COLO668 (cell line): ENCODE measurements around the gene FHOD3.
A peak's percentile ranks its signal among the peaks of the same experiment; 100 is the strongest.
"Not testable (repeated sequence)": the region's sequence is repeated elsewhere in the genome, so short reads cannot be mapped to it uniquely, and the experiment has no call there.

ENCODE experiments used
- DNase-seq: peaks from one replicate; lab custom pipeline; 2025; ENCODE audit not compliant: unreplicated experiment; lab: John Stamatoyannopoulos, UW

Gene FHOD3

DNA sequence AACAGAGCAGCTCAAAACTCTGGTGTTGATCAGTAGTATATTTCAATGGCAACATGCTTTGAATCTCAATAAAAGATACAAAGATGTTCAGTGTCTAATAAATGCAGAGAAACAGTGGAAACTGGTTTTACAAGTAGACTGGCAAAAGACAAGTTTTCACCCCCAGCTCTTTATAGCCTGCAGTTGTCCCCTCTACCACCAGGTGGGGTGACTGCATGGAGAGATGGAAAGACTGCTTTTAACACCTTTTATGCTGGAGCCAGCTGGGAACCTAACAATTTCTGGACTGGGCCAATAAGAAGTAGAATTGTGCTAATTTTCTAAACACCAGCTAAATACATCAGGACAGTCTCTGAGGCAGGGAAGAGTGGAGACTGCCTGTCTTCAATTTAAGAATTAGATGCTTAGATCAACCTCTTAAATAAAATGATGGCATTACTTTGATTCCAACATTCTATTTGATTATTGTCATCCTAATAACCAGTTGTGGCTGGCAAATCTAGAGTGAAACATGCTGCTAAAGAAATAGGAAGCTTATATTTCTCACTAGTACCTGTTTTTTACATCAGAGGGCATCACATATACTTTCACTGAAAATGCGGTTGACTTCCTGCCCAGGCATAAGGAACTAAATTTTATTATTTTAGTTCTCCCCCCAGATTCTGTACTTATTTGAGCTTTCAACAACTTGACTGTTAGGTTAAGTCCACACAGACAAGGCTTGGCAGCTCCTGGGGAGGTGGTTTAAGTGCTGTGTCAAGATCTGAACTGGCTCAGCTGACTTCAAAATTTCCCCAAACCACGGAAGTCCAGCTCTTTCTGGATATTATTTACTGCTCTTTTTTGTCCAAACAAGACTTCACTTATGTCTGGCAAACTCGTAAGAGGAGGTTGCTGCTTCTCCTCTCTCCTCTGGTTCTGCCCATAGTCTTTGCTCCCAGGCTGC is 390.8 kb downstream of the FHOD3 start:
- DNase-seq: peak; percentile 74

DNA sequence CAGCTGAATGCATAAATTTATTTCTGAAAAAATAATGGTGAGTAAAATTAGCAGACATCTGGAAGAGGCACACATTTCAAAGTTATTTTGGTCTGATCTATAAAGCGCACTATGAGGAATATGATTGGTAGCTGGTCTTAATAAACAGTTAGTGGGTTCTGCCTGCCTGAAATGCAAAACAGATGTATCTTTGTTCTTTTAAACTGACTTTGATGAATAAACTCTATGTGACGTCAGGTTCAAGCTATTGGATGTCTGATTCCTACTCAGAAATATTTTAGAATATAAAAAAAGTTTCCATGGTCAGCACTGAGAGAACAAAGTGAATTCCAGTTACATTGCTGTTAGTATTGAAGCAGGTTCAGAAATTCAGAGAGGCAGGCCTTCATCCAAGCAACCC is 394.9 kb downstream of the FHOD3 start:
- no peak for DNase-seq

DNA sequence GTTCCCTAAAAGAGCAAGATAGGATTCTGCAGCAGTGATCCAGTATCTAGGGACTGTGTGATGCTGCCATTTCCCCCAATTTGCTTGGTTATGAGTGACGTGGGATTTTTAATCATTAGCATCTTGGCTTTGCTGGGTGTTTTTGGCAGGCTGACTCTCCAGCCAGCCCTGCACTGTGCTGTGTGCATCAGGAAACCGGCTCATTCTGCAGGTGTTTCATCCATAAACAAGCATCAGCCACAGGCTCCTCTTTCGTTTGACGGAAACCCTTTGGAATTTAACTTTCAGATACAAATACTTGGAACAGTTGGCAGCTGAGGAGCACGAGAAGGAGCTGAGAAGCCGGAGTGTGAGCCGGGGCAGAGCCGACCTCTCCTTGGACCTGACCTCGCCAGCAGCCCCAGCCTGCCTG is 395.4 kb downstream of the FHOD3 start:
- no peak for DNase-seq

DNA sequence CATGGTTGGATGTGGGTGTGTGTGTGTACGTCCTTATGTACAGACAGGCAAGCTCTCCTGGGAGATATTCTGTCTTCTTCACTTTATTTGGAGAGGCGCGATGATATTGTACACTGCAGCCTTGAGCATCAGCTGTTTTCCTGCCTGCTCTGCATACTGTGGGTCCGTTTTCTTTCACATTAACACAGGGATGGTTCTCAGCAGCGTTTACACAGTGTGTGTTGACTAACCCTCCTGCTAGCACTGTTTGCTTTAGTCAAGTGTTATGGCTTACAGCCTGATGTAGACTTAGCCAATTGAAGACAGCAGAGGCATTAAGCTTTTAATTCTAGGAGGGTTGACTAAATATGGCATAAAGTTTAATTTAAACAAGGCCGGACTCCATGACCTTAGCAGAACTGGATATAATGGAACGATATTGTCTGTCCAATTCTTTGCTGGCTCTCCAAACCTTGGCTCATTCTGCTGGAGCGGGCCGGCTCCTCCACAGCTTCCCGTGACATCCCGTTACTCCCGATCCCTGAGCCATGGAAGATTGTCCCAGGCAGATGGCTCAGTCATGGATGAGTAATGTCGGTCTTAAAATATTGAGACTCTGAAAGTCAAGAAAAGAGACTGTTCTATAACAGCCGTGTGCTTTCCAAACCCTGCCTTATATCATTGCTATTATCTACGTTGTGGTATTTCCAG is 396.6 kb downstream of the FHOD3 start:
- peak; percentile 66 for DNase-seq

DNA sequence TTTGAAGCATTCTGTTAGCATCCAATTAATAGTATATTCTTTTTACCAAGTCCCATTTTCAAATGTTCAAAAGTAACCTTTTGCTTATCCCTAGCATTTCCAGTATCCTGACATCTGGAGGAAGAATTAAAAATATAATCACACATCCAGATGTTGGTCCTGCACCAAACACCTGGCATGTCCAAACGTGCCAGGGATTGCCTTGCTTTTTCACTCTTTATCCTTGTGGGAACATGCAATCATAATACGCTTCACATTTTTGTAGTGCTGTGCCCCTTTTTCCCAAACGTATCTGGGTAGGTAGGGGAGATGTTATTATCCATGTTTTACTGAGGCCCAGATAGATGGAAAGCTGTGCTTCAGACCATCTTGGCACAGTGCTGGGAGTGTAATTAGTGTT is 398.3 kb downstream of the FHOD3 start:
- DNase-seq: no peak

DNA sequence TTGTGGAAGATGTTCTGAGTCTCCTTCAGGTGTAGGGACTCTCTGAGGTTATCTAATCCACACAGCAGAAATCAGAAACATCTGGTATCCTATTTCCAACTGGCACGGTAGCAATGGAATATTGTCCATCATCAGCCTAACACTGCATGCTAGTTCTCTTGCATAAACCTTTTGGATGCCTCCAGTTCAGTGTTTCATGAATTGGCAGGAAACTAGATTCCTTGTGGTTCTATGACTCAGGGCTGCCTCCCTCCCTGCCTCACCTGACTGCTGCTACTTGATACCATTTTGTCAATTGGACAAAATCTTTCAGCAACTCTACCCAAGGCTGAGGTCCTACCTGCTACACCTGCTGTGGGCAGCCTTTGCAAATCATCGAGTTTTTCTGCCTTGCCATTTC is 400.4 kb downstream of the FHOD3 start:
- no peak for DNase-seq

DNA sequence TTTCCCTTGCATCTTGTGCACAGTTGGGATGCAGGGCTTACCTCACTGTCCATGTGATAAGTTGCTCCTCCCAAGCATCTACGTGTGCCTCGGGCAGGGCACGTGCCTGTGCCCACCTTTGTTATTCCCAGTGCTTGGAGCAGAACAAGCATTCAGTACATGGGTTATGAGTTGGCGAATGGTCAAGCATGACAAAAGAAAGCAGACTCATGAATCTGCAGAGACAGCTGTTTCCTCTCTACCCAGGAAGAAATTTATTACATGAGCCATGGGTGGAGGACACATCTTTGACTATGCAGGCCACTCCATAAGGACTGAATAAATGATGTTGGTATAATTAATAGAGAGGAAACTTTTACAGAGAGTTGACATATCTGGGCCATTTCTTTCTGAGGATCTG is 403.4 kb downstream of the FHOD3 start:
- no peak for DNase-seq

DNA sequence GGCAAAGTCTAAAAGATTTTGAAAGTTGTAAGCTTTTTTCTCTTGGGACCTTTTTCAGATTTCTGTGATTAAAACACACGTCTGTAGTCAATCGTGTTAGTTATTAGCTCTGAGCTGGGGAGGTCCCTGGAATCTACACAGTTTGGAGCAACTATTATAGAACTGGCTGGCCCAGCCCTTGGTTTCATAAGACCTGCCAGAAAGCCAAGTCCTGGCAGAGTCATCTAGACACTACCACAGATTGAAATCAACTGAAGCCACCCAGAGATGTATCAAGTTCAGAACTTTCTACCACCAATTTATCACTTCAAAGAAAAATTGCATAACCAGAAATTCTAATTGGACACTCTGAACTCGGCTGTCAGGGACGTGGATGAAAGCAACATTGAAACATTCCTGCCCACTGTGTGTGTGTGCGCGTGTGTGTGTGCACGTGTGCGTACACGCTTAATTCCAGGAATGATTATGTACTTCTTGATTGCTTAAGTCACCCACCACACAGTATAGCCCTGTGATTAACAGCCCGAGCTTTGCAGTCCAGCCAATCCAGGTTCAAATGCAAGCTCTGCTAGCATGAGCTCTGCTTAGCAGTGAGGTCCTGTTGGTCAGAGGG is 405.0 kb downstream of the FHOD3 start:
- DNase-seq: no peak

DNA sequence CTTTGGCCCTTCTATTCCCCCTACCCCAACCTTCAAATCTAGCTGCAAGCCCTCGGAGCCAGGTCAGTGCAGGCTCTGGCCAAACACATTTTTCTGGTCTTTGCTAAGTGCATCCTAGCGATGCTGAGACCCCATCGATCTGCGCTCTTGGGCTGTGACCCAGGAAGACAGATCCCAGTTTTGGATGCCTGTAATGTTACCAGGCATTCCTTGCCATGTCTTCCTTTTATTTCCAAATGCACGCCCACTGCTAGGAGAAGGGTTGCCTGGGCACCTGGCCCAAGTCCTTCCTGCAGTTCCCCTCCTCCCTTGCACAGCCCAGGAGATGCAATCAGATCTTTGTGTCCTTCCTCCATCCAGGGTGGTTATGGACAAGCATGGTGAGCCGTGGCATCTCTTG is 406.6 kb downstream of the FHOD3 start:
- no peak for DNase-seq

DNA sequence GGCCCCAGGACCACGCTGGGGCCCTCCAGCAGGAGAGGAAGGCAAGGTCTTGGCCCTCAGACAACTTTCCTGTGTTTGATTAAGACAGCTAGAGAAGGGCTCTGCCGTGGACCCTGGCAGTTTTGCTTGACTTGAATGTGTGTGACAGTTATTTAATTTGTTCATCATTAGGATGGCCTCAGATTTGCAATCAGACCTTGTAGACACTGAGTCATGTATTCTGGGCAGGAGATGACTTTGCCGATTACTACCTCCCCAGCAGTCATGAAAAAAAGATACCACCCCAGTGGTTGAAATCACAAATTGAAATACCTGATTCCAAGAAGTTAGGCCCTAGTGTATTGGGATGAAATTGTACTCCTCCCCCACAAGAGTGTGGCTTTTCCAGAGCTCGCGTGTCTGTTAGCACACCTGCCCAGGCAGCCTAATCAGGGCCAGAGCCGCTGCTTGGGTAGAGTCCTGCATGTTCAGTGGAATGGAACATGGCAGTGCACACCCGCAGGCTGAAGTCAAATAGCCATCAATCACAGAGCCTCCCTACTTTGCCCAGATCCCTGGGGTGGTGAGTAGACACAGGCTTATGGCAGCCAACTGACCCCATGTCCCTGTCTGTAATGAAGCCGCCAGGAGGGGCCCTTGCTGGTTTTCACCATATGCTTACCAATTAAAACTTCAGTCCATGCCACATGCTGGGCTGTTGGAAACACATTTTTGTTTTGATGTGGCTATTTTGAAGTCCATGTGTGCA is 408.8 kb downstream of the FHOD3 start:
- DNase-seq: peak; percentile 50

DNA sequence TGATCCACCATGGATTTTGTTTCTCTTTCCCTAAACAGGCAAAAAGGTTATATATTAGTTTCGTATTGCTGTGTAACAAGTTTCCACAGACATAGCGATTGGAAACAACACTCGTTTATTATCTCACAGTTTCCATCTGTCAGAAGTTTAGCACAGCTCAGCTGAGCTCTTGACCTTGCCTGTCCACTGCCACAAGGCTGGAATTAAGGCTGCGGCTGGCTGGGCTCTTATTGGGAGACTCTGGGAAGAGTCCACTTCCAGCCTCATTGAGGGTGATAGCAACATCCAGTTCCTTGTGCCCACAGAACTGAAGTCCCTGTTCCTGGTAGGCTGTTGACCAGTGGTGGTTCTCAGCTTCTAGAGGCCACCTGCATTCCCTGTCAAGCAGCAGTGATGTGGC is 410.9 kb downstream of the FHOD3 start:
- DNase-seq: no peak

DNA sequence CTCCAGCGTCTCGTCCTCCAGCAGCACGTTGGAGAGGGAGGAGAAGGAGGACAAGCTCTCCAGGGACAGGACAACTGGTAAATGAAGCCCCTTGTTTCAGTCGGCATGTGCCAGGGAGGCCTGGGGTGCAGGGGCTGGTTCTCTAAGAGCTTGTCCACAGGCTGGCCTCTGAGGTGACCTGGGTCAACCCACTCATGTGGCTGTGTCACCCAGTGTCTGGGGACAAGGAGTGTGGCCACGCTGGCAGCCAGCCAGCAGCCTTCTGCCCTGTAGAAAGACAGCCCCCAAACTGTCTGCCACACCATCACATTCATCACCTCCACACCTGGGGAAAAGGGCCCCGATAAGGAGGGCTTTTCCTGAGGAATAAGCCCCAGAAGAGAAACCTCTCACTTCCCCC is 411.8 kb downstream of the FHOD3 start:
- DNase-seq: no peak

DNA sequence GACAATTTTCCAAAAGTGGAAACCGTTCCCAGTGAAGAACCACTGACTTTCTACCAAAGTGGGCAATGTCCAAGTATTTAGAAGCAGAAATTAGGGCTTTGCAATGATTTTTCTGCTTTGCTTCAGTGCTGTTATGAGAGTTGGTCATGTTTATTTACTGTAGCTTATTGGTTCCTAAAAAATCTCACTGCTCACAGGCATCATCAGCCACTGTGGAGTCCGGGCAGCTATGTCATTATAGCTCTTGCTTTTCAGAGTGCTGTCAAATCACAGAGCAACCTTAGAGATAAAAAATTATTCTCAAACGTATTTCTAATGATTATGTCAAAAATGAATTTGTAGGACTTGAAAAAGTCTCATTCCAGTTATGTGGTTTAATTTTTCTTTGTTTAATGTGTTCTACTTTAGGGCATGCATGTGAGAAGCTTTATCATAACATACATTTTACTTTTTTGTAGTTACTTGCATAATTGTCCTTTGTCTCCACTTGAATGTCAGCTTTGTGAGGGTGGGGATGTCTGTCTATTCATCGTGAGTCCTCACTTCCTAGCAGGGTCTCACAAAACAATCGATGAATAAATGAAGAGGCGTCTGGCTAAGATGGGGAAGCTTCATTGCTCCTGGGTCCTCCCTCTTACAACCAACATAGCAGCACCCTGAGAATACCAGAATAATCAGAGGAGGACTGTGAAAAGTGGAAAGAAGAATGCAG is 413.7 kb downstream of the FHOD3 start:
- DNase-seq: no peak

DNA sequence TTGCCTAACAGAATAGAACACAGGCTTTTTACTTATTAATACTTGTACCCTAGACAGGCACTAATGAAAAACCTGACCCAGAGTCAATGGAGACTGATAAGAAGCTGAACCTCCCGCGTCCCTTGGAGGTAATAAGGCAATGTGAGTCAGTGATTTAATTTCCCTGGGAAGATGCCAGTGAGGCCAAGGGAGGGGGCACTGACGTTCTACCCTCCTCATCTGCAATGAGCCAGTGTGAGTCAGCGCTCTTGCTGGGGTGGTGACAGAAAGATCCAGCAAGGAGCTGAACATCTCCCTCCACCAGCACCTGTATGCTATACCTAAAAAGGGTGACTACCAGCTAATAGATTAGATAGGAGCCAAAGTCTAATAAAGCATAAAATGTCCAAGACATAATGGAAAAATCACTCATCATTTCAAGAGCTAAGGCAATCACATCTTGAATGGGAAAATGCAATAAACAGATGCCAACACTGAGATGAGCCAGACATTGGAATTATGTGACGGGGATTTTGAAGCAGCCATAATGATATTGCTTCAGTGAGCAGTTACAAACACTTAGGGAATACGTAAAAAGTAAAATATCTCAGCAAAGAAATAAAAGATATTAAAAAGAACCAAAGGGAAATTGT is 414.4 kb downstream of the FHOD3 start:
- no peak for DNase-seq

DNA sequence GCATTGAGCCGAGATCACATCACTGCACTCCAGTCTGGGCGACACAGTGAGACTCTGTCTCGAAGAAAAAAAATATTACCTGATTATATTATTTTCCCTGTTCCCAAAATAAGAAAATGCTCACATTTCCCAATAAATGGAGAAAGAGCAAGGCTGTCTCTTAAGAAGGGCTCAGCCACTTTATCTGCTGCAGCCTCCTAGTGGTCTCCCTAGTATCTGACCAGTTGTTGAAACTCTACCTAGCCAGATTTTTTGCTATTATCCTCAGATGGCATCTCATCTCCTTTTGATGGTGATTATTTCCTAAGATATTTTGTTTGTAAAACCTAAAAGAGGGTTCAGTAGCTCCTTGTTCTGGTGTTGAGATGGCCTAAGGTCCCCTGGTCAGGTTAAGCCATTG is 417.0 kb downstream of the FHOD3 start:
- DNase-seq: no peak

DNA sequence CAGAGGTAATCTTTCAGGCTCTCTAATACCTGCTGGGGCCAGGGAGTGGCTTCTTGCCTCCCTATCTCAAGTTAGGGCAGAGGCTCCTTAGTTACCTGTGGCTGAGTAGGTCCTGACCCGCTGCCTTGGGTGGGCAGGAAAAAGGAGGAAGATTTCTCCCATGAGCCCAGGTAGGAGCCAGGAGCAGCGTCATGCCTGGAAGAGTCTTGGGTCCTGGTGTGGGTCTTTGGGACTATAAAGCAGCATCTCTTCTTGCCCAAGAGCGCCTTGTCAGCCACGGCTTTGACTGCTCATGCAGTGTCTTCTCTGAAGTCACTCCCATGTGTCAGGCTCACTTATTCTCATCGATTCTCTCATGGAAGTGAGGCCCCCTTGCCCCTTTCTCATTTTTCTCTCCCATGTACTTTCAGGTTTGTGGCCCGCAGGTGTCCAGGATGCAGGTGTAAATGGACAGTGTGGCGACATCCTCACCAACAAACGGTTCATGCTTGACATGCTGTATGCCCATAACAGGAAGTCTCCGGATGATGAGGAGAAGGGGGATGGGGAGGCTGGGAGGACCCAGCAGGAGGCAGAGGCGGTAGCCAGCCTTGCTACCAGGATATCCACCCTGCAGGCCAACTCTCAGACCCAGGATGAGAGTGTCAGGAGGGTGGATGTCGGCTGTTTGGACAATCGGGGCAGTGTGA is 420.1 kb downstream of the FHOD3 start:
- DNase-seq: no peak

DNA sequence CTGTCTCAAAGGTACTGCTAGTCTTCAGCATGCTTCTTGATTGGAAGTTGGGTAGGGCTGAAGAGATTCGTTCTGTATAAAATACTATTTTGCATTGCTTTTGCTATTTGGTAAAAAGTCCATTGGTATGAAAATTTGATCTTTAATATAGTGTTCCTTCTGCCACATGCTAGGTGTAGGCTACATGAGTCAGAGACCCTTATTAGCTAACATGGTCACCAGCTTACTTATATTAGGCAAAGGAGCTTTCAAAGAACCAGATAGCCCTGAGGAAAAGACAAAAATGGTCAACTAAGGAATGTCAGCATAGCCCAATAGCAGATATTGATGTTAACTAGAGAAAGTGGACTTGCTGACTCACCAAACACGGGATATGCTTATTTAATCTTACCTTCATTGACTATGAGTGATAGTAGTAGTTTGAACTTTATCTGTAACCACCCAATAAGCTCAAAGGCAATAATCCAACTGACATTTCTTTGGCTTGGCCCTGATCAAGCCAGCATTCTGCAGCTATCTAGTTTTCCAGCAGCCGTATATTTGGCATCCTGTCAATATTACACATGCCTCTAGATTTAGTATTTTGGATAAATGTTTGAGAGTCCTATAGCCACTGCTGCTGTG is 421.3 kb downstream of the FHOD3 start:
- no peak for DNase-seq

DNA sequence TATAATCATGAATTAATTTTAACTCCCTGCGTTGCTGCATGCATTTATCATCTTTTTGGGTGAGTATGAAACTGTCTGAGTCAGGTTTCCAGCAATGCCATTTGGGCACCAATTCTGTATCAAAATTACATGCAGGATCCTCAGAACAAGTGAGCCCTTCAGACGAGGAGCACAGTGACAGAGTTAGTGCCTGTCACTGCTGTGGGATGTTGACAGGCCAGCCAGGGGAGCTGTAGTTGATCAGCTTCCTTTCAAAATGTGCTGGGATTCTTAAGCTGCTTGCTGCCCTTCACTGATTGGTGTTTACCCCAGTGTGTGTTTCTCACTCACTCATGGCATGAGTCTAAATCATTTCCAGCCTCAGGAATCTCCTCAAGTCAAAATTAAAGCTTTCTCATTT is 422.1 kb downstream of the FHOD3 start:
- DNase-seq: no peak

DNA sequence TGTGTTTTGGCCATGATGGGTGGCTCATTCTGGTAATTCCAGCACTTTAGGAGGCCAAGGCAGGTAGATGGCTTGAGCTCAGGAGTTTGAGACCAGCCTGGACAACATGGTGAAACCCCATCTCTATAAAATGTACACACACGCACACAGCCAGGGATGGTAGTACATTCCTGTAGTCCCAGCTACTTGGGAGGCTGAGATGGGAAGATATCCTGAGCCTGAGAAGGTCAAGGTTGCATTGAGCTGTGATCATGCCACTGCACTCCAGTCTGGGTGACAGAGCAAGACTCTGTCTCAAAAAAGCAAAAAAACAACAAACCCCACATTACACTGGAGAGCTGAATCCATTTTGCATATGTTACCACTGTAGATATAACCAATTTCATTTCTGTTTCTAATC is 423.8 kb downstream of the FHOD3 start:
- not testable (repeated sequence) for DNase-seq
